Vagina (tissue), 2 donors: ENCODE measurements around the gene ATP8A2.

Source experiments
- POLR2A ChIP-seq, 2 donors: fragments of 450-650 bp; IDR thresholded peaks; one replicate each; pipeline ENCODE4 v1.6.1; 2017; ENCODE audit warnings: antibody characterized with exemption in 2 of 2, mild to moderate bottlenecking in 2 of 2, moderate library complexity in 2 of 2
- POLR2AphosphoS5 ChIP-seq, 2 donors: sonication (generic); formaldehyde crosslinking; IDR thresholded peaks; one replicate each; pipeline ENCODE4 v1.9.0; 2017; ENCODE audit warnings: antibody characterized with exemption in 2 of 2, mild to moderate bottlenecking in 2 of 2, low read depth in 1 of 2; ENCODE audit not compliant: insufficient read depth in 1 of 2
- TF ChIP-seq, protein P1 (sequence below), 3 experiments: fragments of 450-650 bp in 2 of 3; fragments of 200-600 bp in 1 of 3; sonication (generic) in 1 of 3; IDR thresholded peaks; one replicate each; pipeline ENCODE4 v1.5.1; 2017 to 2019; ENCODE audit warnings: antibody characterized with exemption in 3 of 3, mild to moderate bottlenecking in 2 of 3, moderate library complexity in 2 of 3

GRCh38 chr13:25862156-25862555 lies 490.4 kb downstream of the ATP8A2 start:
- TF ChIP-seq, protein P1, sequence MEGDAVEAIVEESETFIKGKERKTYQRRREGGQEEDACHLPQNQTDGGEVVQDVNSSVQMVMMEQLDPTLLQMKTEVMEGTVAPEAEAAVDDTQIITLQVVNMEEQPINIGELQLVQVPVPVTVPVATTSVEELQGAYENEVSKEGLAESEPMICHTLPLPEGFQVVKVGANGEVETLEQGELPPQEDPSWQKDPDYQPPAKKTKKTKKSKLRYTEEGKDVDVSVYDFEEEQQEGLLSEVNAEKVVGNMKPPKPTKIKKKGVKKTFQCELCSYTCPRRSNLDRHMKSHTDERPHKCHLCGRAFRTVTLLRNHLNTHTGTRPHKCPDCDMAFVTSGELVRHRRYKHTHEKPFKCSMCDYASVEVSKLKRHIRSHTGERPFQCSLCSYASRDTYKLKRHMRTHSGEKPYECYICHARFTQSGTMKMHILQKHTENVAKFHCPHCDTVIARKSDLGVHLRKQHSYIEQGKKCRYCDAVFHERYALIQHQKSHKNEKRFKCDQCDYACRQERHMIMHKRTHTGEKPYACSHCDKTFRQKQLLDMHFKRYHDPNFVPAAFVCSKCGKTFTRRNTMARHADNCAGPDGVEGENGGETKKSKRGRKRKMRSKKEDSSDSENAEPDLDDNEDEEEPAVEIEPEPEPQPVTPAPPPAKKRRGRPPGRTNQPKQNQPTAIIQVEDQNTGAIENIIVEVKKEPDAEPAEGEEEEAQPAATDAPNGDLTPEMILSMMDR (IDR thresholded peaks at IDR 0.05), result no peak
- TF ChIP-seq POLR2AphosphoS5 (IDR thresholded peaks at IDR 0.05; ENCODE audit: insufficient read depth in 1 of 2, low read depth in 1 of 2) (no peak), POLR2A (IDR thresholded peaks at IDR 0.05) (no peak)
